ENCODE data around the gene KDM5B.
"Not testable (repeated sequence)": the region's sequence is repeated elsewhere in the genome, so short reads cannot be mapped to it uniquely, and the experiment has no call there.

Gene KDM5B

DNA sequence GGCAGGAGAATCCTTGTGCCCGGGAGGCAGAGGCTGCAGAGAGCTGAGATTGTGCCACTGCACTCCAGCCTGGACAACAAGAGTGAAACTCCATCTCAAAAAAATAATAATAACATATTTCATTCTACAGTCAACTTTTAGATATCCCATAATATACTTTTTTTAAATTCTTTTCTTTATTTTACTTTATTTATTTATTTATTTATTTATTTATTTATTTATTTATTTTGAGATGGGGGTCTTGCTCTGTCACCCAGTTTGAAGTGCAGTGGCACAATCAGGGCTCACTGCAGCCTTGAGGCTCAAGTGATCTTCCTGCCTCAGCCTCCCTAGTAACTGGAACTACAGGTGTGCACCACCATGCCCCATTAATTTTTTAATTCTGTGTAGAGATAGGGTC lies 94.0 kb downstream of the KDM5B start:
- not testable (repeated sequence) for DNase-seq (ENCODE audit: low read depth in 1 of 2, low spot score in 1 of 2)

- DNase-seq (ENCODE audit: low read depth in 1 of 2, low spot score in 1 of 2): no peak
These were observed 95.1 kb downstream of the KDM5B start for GRCh38 chr1:202713110-202713509.

- no peak for DNase-seq (ENCODE audit: low read depth in 1 of 2, low spot score in 1 of 2)
These were observed 96.1 kb downstream of the KDM5B start for GRCh38 chr1:202711949-202712635.

DNA sequence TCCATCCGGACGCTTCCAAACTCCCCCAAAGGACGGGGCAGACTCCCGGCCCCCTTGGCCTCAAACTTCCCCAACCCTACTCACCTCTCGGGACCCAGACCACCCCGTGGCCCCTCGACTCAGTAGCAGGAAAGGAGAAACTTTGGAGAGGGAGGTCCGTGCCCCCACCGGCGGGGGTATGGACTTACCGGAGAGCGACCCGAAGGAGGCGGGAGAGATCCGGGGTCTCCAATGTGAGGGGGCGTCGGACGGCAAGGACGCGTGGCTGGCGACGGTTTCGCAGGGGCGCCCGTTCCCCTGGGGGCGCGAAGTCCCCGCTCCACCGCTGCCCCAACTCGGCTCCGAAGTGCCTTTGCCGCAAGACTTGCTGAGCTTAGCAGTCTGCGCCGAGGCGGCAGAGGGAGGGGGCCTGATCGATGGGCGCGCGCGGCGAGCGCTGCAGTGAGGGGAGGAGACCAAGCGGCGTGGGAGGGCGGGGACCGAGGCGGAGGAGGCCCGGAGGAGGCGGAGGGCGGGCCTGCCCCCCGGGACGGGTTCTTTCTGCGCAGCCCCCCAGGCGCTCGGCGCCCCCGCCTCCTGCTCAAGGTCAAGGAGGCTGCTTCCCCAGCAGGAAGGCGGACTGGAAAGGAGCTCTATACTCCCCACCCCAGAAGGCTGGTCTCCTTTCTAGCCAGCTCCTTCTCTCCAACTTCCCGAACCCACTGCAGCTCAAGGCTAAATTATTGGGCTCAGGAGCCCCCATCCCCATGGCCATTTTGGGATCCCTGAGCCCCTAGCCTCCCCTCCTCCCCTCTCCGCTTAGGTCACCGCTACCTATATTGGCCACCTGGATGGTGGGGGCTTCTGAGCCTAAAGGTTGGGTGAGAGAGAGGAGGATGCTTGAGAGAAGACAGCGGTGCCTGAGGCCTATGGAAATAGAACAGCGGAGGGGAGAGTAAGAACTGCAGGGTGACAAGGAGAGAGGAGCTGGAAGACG lies 97.9 kb downstream of the KDM5B start, which contains the start of gene SYT2:
Gene SYT2, minus strand, starts transcription at position 385 of the 976 bp plus-strand sequence. CDS start 104,682 bp downstream, outside the sequence.
- DNase-seq (ENCODE audit: low read depth in 1 of 2, low spot score in 1 of 2): no peak

DNA sequence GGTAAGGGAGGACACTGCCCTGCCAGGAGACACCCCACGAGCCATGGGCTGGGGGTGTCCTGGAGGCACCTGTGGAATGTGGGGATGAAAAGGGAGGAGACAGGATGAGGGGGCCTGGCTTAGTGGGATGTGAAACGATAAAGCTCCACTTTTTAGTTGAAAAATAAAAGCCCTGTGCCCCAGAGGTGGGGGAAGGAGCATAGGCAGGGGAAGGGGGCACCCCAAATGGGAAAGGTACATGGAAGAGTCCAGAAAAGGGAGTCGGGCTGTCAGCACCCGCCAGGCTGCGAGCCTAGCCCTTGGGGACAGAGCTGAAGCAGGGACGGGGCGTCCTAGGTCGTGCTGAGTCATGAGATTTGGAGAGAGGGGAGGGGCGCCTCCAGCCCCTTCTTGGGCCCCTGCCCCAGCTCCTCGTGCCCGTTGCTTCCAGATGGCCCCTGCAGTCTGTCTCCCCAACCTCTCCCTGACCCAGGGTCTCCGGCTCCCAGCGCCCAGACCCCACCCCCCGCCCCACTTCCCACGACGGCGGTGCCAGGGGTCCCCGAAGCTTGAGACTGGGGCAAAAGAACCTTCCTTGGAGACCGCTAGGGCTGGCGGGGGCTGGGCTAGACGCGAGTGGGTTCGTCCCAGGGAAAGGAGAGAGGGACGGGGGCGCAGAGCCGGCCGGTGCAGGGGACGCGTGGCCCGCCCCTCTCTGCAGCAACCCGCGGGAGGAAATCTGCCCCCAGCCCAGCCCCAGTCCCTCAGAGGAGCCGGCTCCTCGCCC lies 98.8 kb downstream of the KDM5B start:
- DNase-seq (ENCODE audit: low read depth in 1 of 2, low spot score in 1 of 2): no peak

DNA sequence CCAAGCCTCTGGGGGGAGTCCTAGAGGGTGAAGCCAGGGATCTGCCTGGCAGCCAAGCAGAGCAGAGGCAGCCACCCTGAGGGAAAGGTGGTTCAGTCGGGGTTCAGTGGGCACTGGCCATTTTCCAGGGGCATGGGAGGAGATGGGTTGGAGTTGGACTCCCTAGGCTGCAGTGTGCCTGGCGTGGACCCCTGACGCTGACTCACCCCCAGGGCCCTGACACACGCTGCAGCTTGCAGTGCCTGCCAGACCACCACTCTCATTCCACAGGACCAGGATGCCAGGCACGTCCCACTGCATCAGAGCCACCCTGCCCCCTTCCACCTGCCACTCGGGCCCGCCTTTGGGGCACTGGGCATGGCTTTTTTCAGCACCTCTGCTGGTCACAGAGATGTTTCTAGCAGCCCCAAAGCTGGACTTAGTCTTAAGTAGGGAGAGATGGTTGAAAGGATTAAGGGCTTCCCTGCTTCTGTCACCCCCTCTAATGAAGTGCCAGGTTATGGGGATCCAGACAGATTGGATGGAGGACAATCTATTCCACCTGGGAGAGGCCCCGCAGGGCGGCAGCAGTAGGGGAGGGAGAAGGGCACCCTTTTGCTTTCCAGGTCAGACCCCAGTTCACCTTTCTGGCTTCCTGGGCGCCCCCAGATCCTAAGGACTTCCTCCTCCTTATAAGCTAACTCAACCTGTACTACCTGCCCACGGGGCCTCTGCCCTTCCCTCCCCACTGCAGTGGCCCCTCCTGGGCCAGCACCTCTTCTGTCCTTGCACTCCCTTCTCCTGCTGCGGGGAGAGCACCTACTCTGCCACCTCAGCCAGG lies 99.6 kb downstream of the KDM5B start:
- no peak for DNase-seq (ENCODE audit: low read depth in 1 of 2, low spot score in 1 of 2)

- no peak for DNase-seq (ENCODE audit: low read depth in 1 of 2, low spot score in 1 of 2)
These were observed 101.4 kb downstream of the KDM5B start for GRCh38 chr1:202706851-202707250.

- no peak for DNase-seq (ENCODE audit: low read depth in 1 of 2, low spot score in 1 of 2)
These were observed 103.6 kb downstream of the KDM5B start for GRCh38 chr1:202704601-202705000.

- no peak for DNase-seq (ENCODE audit: low read depth in 1 of 2, low spot score in 1 of 2)
These were observed 105.0 kb downstream of the KDM5B start for GRCh38 chr1:202703191-202703590.

DNA sequence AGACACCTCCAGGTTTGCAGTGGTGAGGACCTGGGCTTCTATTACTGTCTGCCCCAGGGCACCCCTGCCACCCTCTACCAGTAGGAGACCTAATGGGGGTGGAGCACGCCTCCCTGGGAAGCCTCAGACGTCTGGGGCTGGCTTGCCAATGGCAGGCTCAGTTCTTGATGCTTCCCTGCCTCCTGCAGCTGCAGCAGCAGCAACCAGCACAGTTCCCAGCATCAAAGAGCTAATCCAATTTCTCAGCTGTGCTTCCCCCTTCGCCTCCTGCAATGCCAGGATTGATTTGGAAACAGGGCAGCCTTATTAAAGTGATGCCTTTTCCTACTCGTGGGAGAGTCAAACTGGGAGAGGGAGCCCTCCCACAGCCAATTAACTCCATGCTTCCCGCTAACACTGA lies 106.1 kb downstream of the KDM5B start:
- DNase-seq (ENCODE audit: low read depth in 1 of 2, low spot score in 1 of 2): no peak

- no peak for DNase-seq (ENCODE audit: low read depth in 1 of 2, low spot score in 1 of 2)
These were observed 107.0 kb downstream of the KDM5B start for GRCh38 chr1:202701200-202701599.

GRCh38 chr1:202700061-202700460 lies 108.2 kb downstream of the KDM5B start:
- no peak for DNase-seq (ENCODE audit: low read depth in 1 of 2, low spot score in 1 of 2)

DNA sequence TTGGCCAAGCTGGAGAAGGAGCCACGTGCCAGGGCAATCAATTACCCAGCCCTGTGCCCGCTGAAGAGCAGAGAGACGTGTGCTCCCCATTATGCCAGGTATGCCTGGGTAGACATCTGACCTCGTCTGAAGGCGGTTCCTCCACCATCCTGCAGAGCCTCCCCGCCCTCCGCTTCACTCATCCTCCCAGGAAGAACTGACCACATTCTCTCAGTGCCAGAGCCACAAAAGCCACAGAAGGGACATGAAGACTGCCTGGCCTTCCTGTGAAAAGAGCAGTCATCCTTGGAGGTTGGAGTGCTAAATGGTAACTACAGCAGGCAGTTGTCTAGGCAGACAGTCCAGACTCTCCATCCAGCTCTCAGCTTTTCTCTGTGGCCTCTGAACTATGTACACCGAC lies 109.9 kb downstream of the KDM5B start:
- no peak for DNase-seq (ENCODE audit: low read depth in 1 of 2, low spot score in 1 of 2)

GRCh38 chr1:202697038-202697437 lies 111.2 kb downstream of the KDM5B start:
- no peak for DNase-seq (ENCODE audit: low read depth in 1 of 2, low spot score in 1 of 2)

- DNase-seq (ENCODE audit: low read depth in 1 of 2, low spot score in 1 of 2): no peak
These were observed 113.9 kb downstream of the KDM5B start for GRCh38 chr1:202694314-202694713.

GRCh38 chr1:202692959-202693555 lies 115.2 kb downstream of the KDM5B start:
- peak; percentile 24 to 43 for DNase-seq (ENCODE audit: low read depth in 1 of 2, low spot score in 1 of 2)

- DNase-seq (ENCODE audit: low read depth in 1 of 2, low spot score in 1 of 2): no peak
These were observed 116.4 kb downstream of the KDM5B start for GRCh38 chr1:202691816-202692215.

DNA sequence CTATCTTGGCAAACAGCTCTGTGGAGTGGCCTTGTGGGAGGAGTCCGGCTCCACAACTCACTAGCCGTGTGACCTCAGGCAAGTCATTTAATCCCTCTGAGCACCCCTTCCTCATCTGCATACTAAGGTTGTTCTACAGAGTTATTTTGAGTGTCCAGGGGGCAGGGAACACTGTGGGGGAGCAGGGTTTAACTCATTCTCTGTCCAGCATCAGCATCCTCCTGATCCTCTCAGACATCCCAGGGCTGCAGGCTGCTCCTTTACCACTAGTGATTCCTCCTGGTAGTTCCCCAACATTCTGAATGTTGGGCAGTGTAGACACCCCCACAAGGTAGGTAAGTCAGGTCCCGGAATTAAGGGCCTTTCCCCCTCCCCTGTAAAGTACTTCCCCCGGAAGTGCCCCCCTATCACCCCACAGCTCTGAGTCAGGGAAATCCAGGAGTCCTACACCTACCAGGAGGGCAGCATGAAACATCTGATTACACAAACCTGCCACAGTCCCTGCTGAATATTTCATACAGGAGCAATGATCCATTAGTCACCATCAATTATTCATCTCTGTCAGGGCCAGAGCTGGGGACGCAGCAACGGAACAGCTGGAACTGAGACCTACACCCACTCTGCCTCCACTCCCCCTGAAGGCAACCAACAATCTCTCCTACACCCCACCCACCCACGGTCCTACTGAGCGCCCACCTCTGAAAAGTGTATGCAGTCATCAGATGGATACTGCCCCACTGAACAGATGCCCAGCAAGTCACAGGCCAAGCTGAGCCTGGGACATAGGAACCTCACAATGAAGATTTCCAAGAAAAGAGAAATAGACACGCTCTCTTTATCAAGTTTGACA lies 118.5 kb downstream of the KDM5B start:
- no peak for DNase-seq (ENCODE audit: low read depth in 1 of 2, low spot score in 1 of 2)

DNA sequence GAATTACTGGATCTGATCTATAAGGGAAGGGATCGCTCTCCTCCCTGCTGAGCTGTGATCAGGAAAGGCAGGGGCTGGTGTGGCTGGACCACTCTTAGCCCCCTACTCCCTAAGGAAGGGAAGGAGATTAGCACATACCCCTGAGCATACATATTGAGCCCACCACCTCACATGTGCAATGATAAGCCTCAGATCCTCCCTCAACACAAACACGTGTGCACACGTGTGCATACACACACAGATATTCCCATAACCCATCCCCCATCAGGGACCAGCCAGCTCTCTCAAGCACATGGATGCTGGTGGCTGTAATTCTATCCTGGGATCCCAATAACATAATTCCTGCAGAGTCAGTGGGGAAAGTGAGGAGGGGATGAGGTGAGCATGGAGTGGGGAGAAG lies 119.1 kb downstream of the KDM5B start:
- no peak for DNase-seq (ENCODE audit: low read depth in 1 of 2, low spot score in 1 of 2)
